Activated gamma-delta T cell (primary cell): Measurements from ENCODE around the gene CNOT3.

Source experiments
- DNase-seq: peaks from one replicate; lab custom pipeline; 2025; lab: John Stamatoyannopoulos, UW

Gene CNOT3

GRCh38 chr19:54121259-54121658 is 16.3 kb upstream of the CNOT3 start:
- DNase-seq = no peak

- DNase-seq = no peak
Measured at GRCh38 chr19:54123682-54124081, 13.9 kb upstream of the CNOT3 start.

GRCh38 chr19:54124393-54124792 is 13.2 kb upstream of the CNOT3 start:
- DNase-seq = no peak

- DNase-seq = no peak
Measured at GRCh38 chr19:54125713-54126112, 11.8 kb upstream of the CNOT3 start.

- no peak for DNase-seq
Measured at GRCh38 chr19:54127688-54128440, 9.7 kb upstream of the CNOT3 start.

- DNase-seq = no peak
Measured at GRCh38 chr19:54128441-54128725, 9.2 kb upstream of the CNOT3 start.

- DNase-seq = no peak
Measured at GRCh38 chr19:54128796-54129616, 8.6 kb upstream of the CNOT3 start.

GRCh38 chr19:54129617-54129996 is 8.0 kb upstream of the CNOT3 start:
- no peak for DNase-seq

GRCh38 chr19:54133312-54133956 is 4.1 kb upstream of the CNOT3 start:
- DNase-seq = no peak

GRCh38 chr19:54133957-54134590 is 3.5 kb upstream of the CNOT3 start:
- DNase-seq = no peak

GRCh38 chr19:54136086-54136863 is 1.3 kb upstream of the CNOT3 start:
- no peak for DNase-seq

- peak; percentile 94 for DNase-seq
Measured at GRCh38 chr19:54136864-54137698, 481 bp upstream of the CNOT3 start.

- DNase-seq = no peak
Measured at GRCh38 chr19:54138489-54139256, 1.1 kb downstream of the CNOT3 start.

- DNase-seq = no peak
Measured at GRCh38 chr19:54141356-54141755, 3.8 kb downstream of the CNOT3 start.

GRCh38 chr19:54142166-54142780 is 4.7 kb downstream of the CNOT3 start:
- DNase-seq = no peak

GRCh38 chr19:54145541-54146158 is 8.1 kb downstream of the CNOT3 start:
- DNase-seq = no peak

- no peak for DNase-seq
Measured at GRCh38 chr19:54147676-54148075, 10.1 kb downstream of the CNOT3 start.

- DNase-seq = no peak
Measured at GRCh38 chr19:54148158-54148557, 10.6 kb downstream of the CNOT3 start.
